Measurements from ENCODE around the gene GFRAL. TPM values are rescaled to one million over a fixed set of nuclear protein-coding genes. Genes with fewer than 3 reads are reported as not detected.

Gene GFRAL
- total RNA-seq, 4 donors from 2014 or later = not detected

DNA sequence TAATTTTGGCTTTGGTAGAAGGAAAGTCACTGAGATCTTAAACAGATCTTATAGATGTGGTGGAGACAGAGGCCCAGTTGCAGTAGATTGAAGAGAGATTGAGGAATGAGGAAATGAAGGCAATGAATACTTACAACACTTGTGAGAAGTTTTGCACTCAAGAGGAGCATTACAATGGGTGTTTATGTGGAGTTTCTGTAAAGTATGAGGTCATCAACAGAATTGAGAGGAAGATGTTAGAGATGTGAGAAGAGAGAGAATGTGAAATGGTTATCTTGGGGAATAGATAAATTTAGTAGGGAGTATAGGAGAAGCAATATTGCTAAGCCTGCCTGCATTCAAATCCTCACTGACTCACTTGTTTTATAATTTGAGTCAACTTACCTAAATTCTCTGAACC is 83.4 kb downstream of the GFRAL start:
- intact Hi-C loops (cut with DNase I; ENCODE audit: low total_unique reads) = no loop called here
- TF ChIP-seq POLR2A (IDR thresholded peaks at IDR 0.05) (no peak), CTCF (IDR thresholded peaks at IDR 0.05) (no peak)
- Histone ChIP-seq H3K4me1 (no peaks in the 10 kb centered on the region), H3K27ac (no peak overlapping the region), H3K36me3 (no peaks in the 10 kb centered on the region), H3K27me3 (no peaks in the 10 kb centered on the region), H3K4me3 (no peak overlapping the region), H3K9me3 (no peaks in the 10 kb centered on the region)
- DNase-seq = no peak

GRCh38 chr6:55423933-55424332 is 96.7 kb downstream of the GFRAL start:
- TF ChIP-seq CTCF (IDR thresholded peaks at IDR 0.05) (no peak), POLR2A (IDR thresholded peaks at IDR 0.05) (no peak)
- H3K9me3 ChIP-seq = no peaks in the 10 kb centered on the region
- H3K36me3 ChIP-seq = no peaks in the 10 kb centered on the region
- no peak overlapping the region for H3K27ac ChIP-seq
- no peak for DNase-seq
- intact Hi-C loops (cut with DNase I; ENCODE audit: low total_unique reads) = no loop called here
- H3K4me1 ChIP-seq = no peaks in the 10 kb centered on the region
- H3K4me3 ChIP-seq = no peak overlapping the region
- no peaks in the 10 kb centered on the region for H3K27me3 ChIP-seq

- H3K27ac ChIP-seq = no peak overlapping the region
- intact Hi-C loops (cut with DNase I; ENCODE audit: low total_unique reads) = no loop called here
- no peaks in the 10 kb centered on the region for H3K36me3 ChIP-seq
- no peak for DNase-seq
- H3K9me3 ChIP-seq = no peaks in the 10 kb centered on the region
- H3K27me3 ChIP-seq = no peaks in the 10 kb centered on the region
- H3K4me1 ChIP-seq = no peaks in the 10 kb centered on the region
- no peak for TF ChIP-seq POLR2A (IDR thresholded peaks at IDR 0.05)
- TF ChIP-seq CTCF (IDR thresholded peaks at IDR 0.05) = no peak
- no peak overlapping the region for H3K4me3 ChIP-seq
Measured at GRCh38 chr6:55433446-55434130, 106.3 kb downstream of the GFRAL start.

DNA sequence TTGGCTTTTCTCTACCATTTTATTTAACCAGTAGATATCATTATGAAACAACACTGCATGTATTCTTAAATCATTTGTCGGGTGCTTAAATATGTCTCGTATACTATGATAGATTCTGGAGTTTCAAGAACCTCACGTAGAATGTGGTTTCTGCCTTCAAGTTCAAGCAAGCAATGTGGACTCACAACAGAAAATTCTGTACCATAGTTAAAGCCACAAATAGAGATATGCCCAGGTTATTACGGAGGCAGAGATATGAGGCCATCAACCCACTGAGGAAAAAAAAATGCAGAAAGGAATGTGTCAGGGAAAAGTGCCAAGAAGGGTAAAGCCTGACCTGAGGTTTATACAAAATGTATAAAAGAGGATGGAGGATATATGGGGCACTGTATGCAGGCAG is 109.9 kb downstream of the GFRAL start:
- no peak for TF ChIP-seq CTCF (IDR thresholded peaks at IDR 0.05)
- Histone ChIP-seq H3K27me3 (no peaks in the 10 kb centered on the region), H3K4me3 (no peak overlapping the region), H3K4me1 (no peaks in the 10 kb centered on the region), H3K27ac (no peak overlapping the region), H3K9me3 (no peaks in the 10 kb centered on the region), H3K36me3 (no peaks in the 10 kb centered on the region)
- intact Hi-C loops (cut with DNase I; ENCODE audit: low total_unique reads) = no loop called here
- no peak for DNase-seq

DNA sequence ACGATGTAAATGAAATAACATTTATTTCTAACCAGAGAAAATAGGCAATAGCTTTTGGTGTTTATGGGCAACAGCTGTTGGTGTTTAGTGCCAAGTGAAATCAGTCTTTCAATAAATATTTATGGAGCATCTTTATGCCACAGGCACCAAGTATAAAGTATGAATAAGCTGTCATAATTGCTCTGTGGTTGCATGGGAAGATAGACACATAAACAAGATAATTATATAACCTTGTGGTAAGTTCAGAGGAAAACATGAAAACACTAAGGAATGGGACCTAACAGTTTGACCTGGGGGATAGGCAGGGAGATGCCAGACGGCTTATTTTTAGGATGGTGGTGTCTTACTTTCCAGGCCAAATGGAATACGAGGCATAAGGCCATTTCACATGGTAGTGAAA is 110.9 kb downstream of the GFRAL start:
- H3K36me3 ChIP-seq = no peaks in the 10 kb centered on the region
- intact Hi-C loops (cut with DNase I; ENCODE audit: low total_unique reads) = no loop called here
- H3K9me3 ChIP-seq = no peaks in the 10 kb centered on the region
- no peak for TF ChIP-seq CTCF (IDR thresholded peaks at IDR 0.05)
- no peak for TF ChIP-seq POLR2A (IDR thresholded peaks at IDR 0.05)
- DNase-seq = no peak
- H3K27me3 ChIP-seq = no peaks in the 10 kb centered on the region
- no peak overlapping the region for H3K27ac ChIP-seq
- no peak overlapping the region for H3K4me3 ChIP-seq
- H3K4me1 ChIP-seq = no peaks in the 10 kb centered on the region
